Middle frontal gyrus (tissue), 1 donor: Measurements from ENCODE around the gene SDK1.
"Not testable (repeated sequence)": the region's sequence is repeated elsewhere in the genome, so short reads cannot be mapped to it uniquely, and the experiment has no call there.

Experiments used
- DNase-seq: peaks from one replicate; pipeline ENCODE4 v3.0.0-alpha.2; 2015; ENCODE audit warnings: low spot score; ENCODE audit errors: extremely low spot score

SDK1 gene

GRCh38 chr7:3951316-3952055 lies 650.4 kb downstream of the SDK1 start:
- DNase-seq = no peak

- no peak for DNase-seq
These were observed 652.1 kb downstream of the SDK1 start for GRCh38 chr7:3953133-3953532.

- DNase-seq = no peak
These were observed 652.9 kb downstream of the SDK1 start for GRCh38 chr7:3953946-3954345.

GRCh38 chr7:3955026-3955425 lies 654.0 kb downstream of the SDK1 start:
- DNase-seq = no peak

GRCh38 chr7:3955751-3956696 lies 655.0 kb downstream of the SDK1 start:
- no peak for DNase-seq

- DNase-seq = no peak
These were observed 655.9 kb downstream of the SDK1 start for GRCh38 chr7:3956949-3957348.

GRCh38 chr7:3957472-3958108 lies 656.5 kb downstream of the SDK1 start:
- no peak for DNase-seq

- DNase-seq = no peak
These were observed 657.0 kb downstream of the SDK1 start for GRCh38 chr7:3958109-3958483.

- DNase-seq = no peak
These were observed 658.3 kb downstream of the SDK1 start for GRCh38 chr7:3959364-3959763.

- DNase-seq = no peak
These were observed 659.2 kb downstream of the SDK1 start for GRCh38 chr7:3960050-3960763.

GRCh38 chr7:3960942-3961341 lies 659.9 kb downstream of the SDK1 start:
- no peak for DNase-seq

- no peak for DNase-seq
These were observed 660.9 kb downstream of the SDK1 start for GRCh38 chr7:3961857-3962503.

GRCh38 chr7:3963768-3964167 lies 662.7 kb downstream of the SDK1 start:
- DNase-seq = not testable (repeated sequence)

GRCh38 chr7:3964980-3965606 lies 664.0 kb downstream of the SDK1 start:
- DNase-seq = no peak

GRCh38 chr7:3965794-3966395 lies 664.8 kb downstream of the SDK1 start:
- no peak for DNase-seq

GRCh38 chr7:3968234-3968633 lies 667.2 kb downstream of the SDK1 start:
- no peak for DNase-seq

- DNase-seq = no peak
These were observed 668.2 kb downstream of the SDK1 start for GRCh38 chr7:3969286-3969685.

GRCh38 chr7:3971323-3971722 lies 670.3 kb downstream of the SDK1 start:
- DNase-seq = no peak

GRCh38 chr7:3973264-3973663 lies 672.2 kb downstream of the SDK1 start:
- DNase-seq = no peak

- no peak for DNase-seq
These were observed 673.3 kb downstream of the SDK1 start for GRCh38 chr7:3974329-3974728.
